HG03565 (cell line): Measurements from ENCODE around the gene NPRL2.
A peak's percentile ranks its signal among the peaks of the same experiment; 100 is the strongest.
"Not testable (repeated sequence)": the region's sequence is repeated elsewhere in the genome, so short reads cannot be mapped to it uniquely, and the experiment has no call there.

Experiments used
- ATAC-seq: cut with Tn5 transposase; IDR thresholded peaks from one replicate; pipeline ENCODE4 v1.9.1; 2021; ENCODE audit warnings: mild to moderate bottlenecking, moderate library complexity; ENCODE audit not compliant: unreplicated experiment

The NPRL2 gene

GRCh38 chr3:50316657-50317242, 33.8 kb downstream of the NPRL2 start:
- no peak for ATAC-seq

GRCh38 chr3:50314816-50315215, 35.8 kb downstream of the NPRL2 start:
- ATAC-seq: no peak

GRCh38 chr3:50314342-50314741, 36.2 kb downstream of the NPRL2 start:
- no peak for ATAC-seq

- not testable (repeated sequence) for ATAC-seq
Measured at GRCh38 chr3:50312041-50312440, 38.5 kb downstream of the NPRL2 start.

GRCh38 chr3:50304601-50305000, 46.0 kb downstream of the NPRL2 start:
- ATAC-seq: no peak

DNA sequence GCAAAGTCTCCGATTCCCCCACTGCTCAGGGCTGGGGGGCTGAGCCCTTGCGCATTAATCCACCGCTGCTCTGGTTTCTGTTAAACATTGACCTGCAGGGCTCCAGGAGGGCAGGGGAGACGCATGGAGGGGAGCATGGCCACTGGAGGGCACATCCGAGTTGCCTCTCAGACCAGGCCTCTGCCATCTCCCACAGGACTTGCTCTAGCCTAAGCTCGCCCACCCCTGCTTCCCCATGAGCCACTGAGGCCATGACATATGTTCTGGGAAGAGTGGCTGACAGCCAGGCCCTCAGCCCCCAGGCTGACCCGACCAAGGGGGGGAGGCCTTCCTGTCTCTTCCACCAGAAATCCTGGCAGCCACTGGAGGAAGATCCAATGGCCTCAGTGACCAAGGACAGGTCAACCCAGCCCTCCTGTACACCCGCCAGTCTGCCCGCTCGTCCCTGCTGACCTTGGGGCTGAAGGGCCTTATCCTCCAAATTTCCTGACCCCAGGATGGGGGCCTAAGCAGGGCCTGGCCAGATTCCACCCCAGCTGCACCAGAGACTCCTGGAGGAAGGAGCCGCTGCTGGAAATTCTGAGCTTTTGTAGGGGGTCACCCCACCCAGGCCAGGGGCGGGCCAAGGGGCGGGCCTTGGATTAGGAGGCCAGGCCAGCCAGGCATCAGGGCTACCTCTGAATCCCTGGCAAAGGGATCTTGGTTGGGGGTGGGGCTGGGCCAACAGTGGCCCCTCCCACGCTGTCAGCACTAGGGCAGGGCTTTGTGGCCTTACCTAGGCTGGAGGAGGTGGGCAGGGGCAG, 47.4 kb downstream of the NPRL2 start, which contains the start of gene HYAL1:
Gene HYAL1 (minus strand): TSS at position 562 of the 803 bp plus-strand sequence. CDS start 618 bp downstream, outside the sequence.
- ATAC-seq: no peak

- no peak for ATAC-seq
Measured at GRCh38 chr3:50302095-50303012, 48.2 kb downstream of the NPRL2 start.

DNA sequence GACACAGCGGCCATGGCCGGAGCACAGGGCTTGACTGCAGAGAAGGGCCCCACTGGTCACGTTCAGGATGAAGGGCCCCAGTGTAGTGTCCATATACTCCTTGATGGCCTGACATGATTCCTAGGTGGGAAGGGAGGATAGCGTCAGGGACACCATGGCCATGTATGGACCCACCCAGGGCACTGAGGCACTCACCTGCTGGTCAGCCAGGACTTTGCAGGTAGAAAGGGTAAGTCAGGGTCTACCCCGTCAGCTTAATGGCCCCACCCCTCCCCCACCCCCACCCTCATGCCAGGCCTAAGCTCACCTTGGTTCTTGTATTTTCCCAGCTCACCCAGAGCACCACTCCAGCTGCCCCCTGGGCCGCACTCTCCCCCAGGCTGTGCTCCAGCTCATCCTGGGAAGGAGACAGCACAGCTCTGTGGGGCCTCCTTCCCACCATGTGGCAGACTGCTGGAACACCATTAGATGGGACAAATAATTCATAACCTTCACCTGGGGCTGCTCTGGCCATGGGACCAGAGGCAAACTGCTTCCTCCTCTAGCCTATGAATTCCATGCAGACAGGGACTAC, 49.8 kb downstream of the NPRL2 start:
- no peak for ATAC-seq

GRCh38 chr3:50299929-50300680, 50.5 kb downstream of the NPRL2 start:
- no peak for ATAC-seq

DNA sequence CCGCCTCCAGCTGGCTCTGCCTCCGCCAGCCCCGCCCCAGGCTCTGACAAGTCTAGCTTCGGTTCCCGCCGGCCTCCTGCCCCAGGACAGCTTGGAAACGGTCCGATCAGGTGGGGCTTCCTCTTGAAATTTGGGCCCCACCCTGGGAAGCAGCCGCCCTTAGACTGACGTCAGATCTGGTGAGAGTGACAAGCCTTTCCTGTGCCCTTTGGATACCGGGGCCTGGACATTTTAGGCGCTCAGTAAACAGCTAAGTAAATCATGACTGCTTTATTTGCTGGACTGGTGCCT, 51.0 kb downstream of the NPRL2 start:
- no peak for ATAC-seq

GRCh38 chr3:50298836-50299637, 51.5 kb downstream of the NPRL2 start, which contains the start of the genes HYAL3 and NAA80:
TSS of gene HYAL3 (minus strand) at chr3:50299405. CDS start at chr3:50295602, 3,803 bp downstream.
TSS of gene NAA80 (minus strand) at chr3:50299405. CDS start at chr3:50297463, 1,942 bp downstream.
- ATAC-seq: peak; percentile 70

DNA sequence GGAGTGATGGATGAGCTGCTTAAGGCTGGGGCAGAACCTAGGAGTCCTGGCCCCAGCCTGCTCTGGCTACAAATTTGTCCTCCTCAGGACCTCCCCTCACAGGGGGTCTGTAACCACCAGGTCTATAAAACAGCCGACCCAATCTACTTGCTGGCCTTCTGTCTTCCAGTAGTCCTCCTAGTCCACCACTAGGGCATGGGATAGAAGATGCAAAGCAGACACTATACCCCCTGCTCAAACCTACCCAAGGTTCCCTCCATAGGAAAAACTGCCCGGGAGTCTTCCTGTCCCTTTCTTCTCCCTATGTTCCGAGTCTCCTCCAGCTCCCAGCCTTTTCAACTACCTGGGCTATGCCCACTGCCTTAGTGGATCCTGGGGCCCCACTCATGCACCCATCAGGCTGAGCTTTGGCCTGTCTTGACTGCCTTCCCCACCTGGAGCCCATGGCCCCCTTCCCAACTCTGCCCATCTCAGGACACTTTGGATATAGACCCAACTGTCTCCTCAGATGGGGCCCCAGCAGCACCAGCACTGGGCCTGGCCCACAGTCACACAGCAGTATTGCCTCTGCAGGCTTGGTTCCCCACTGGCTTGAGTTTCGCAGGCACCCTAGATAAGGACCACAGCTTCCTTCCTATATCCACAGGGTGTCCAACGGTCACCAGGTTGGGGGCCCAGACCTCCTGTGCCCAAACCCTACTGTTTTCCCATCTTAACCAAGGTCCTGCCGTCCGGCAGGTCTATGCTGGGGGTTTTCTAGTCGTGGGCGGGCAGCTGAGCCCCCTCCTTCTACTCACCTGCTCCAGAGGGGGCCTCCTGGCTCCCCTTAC, 52.5 kb downstream of the NPRL2 start:
- ATAC-seq: no peak

DNA sequence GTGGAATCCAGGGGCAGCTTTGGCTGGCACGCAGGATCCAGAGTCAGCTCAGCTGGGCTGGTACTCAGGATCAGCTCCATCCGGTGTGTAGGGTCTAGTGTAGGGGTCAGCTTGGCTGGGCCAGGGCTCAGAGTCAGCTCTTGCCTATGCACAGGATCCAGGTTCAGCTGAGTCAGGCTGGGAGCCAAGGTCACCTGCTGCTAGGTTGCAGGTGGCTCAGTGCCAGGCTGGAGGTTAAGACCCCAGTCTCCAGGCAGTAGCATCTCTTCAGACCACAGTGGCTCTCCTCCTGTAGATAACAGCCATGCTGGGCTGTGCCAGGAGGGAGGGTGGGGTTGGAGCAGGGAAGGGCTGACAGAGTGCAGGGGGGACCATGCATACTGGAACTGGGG, 53.2 kb downstream of the NPRL2 start:
- ATAC-seq: no peak
